ENCODE results near the gene SUPT6H. TPM values are rescaled to one million over a fixed set of nuclear protein-coding genes. Genes with fewer than 3 reads are reported as not detected.

The SUPT6H gene
- polyA plus RNA-seq, 2 of the 4 experiments (the other 2 are of a cell fraction) = 51.4 to 63.8 TPM

DNA sequence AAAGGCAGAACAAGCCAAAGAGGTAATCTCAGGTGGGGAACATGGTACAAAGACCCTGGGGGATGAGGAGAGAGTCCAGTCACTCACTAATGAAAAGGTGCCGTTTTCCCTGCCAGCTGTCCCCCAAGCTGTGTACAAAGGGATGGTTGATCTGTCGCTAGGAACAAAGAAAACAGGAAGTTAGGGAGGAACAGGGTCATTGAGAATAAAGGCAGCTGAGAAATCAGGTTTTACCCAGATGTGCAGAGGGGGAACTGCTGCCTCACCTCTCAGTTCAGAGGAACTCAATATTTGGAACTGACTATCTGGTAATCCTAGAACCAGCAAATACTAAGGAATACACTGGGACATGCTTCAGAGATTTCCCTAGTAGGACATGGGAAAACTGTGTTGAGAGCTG lies 49.5 kb upstream of the SUPT6H start:
- 90% methylated on average over 2 of the region's 2 CpGs for WGBS (ENCODE audit: missing lambda C conversion rate)
- ChIA-PET POLR2A (interaction anchor here (0.6 to 1.3 kb wide), 2 partner anchors 8 to 49 kb away, joined by 3 read pairs; partner anchors contain the start of genes SDF2 and SUPT6H), CTCF (interaction anchor here (0.8 to 3.3 kb wide), 28 partner anchors 9 to 150 kb away, joined by 3 to 20 read pairs (median 5); partner anchors contain the start of genes ALDOC, BLTP2 and PIGS)
- H3K4me1 ChIP-seq = no peaks in the 10 kb centered on the region
- H3K27ac ChIP-seq = no peak overlapping the region
- no peak for TF ChIP-seq HEYL (CRISPR knock-in tag; IDR thresholded peaks at IDR 0.05)
- no peak for TF ChIP-seq FOSB (CRISPR knock-in tag; IDR thresholded peaks at IDR 0.05)
- TF ChIP-seq ZSCAN20 (CRISPR knock-in tag; IDR thresholded peaks at IDR 0.05) = no peak
- TF ChIP-seq FOSL2 (IDR thresholded peaks at IDR 0.05) = no peak
- TF ChIP-seq FOSL2 (CRISPR knock-in tag; IDR thresholded peaks at IDR 0.05) = no peak
- TF ChIP-seq TFCP2L1 (CRISPR knock-in tag; IDR thresholded peaks at IDR 0.05) = no peak
- TF ChIP-seq RCOR1 (IDR thresholded peaks at IDR 0.05; ENCODE audit: low read depth, low read length) = no peak
- no peak for TF ChIP-seq CHD4 (IDR thresholded peaks at IDR 0.05; ENCODE audit: borderline replicate concordance)
- no peak for TF ChIP-seq RNF2 (IDR thresholded peaks at IDR 0.05; ENCODE audit: borderline replicate concordance, low read depth)
- TF ChIP-seq EHMT2 (IDR thresholded peaks at IDR 0.05; ENCODE audit: low read depth) = no peak
- TF ChIP-seq HOXA7 (CRISPR knock-in tag; IDR thresholded peaks at IDR 0.05) = no peak
- no peak for FAIRE-seq
- H3K4me3 ChIP-seq = no peak overlapping the region
- DNase-seq (ENCODE audit: low read depth in 1 of 2, low spot score in 1 of 2) = no peak
- H3K4me2 ChIP-seq = no peak overlapping the region
- ATAC-seq = no peak
- H3K9me3 ChIP-seq = no peaks in the 10 kb centered on the region

DNA sequence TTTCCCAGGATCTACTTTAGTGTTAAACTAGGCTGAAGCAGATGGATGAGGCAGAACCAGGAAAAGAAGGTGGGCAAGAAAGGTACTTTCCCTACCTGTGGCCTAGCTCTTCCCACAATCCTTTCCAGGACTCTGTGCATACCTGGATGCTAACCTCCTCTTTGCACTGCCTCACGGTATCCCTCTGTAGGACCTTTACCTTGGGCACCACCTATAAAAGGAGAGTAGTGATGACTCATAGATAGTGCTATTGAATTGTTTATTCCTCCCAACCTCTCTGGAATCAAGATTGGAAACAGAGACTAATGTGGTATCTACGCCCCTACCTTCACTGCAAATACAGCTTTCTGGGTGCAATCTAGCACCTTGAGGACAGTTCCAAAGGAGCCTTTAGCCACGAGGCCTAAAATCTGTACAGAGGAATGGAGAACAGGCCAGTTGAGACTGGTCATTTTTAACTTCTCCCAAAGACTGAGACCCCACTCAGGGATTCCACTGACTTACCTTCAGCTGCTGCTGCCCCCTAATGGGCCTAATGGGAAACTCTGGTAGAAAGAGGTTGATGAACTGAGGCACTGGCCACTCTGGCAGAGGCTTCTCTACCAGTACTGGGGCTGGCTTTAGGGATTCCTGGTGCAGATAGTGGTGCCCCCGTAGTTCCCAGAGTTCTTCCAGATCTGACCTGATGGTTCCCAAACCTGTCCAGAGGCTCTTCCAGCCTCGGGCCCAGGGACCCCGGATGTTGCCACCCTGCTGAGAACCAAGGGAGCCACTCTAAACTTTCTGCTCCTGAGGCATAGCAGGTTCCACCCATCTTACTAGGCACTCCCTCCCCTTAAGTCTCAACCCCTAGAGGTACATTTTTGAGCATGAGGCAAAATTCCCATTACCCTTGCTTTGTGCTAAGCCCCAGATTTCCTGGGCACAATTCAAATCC lies 48.8 kb upstream of the SUPT6H start:
- TF ChIP-seq RAD21 (conservative IDR thresholded peaks at IDR 0.05 in 1 of 2, IDR thresholded peaks at IDR 0.05 in 1 of 2) = peak; percentile 47 to 58; a peak in 4 of 5 replicates
- no peak for TF ChIP-seq HOXB5 (CRISPR knock-in tag; IDR thresholded peaks at IDR 0.05)
- no peak for TF ChIP-seq SREBF2 (IDR thresholded peaks at IDR 0.05)
- TF ChIP-seq NR3C1 (IDR thresholded peaks at IDR 0.05) = no peak
- TF ChIP-seq EHMT2 (IDR thresholded peaks at IDR 0.05; ENCODE audit: low read depth) = no peak
- TF ChIP-seq CEBPB (IDR thresholded peaks at IDR 0.05) = no peak
- no peak for TF ChIP-seq FOSL2 (IDR thresholded peaks at IDR 0.05)
- TF ChIP-seq FOSL2 (CRISPR knock-in tag; IDR thresholded peaks at IDR 0.05) = peak; percentile 70; the same call in 1 of the 2 replicates
- no peak for TF ChIP-seq BHLHE40 (IDR thresholded peaks at IDR 0.05; ENCODE audit: low read depth, low read length)
- no peak for TF ChIP-seq HOXB13 (CRISPR knock-in tag; IDR thresholded peaks at IDR 0.05; ENCODE audit: low read depth)
- TF ChIP-seq, protein P1, sequence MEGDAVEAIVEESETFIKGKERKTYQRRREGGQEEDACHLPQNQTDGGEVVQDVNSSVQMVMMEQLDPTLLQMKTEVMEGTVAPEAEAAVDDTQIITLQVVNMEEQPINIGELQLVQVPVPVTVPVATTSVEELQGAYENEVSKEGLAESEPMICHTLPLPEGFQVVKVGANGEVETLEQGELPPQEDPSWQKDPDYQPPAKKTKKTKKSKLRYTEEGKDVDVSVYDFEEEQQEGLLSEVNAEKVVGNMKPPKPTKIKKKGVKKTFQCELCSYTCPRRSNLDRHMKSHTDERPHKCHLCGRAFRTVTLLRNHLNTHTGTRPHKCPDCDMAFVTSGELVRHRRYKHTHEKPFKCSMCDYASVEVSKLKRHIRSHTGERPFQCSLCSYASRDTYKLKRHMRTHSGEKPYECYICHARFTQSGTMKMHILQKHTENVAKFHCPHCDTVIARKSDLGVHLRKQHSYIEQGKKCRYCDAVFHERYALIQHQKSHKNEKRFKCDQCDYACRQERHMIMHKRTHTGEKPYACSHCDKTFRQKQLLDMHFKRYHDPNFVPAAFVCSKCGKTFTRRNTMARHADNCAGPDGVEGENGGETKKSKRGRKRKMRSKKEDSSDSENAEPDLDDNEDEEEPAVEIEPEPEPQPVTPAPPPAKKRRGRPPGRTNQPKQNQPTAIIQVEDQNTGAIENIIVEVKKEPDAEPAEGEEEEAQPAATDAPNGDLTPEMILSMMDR (IDR thresholded peaks at IDR 0.05) = peak; percentile 67
- TF ChIP-seq RNF2 (IDR thresholded peaks at IDR 0.05; ENCODE audit: borderline replicate concordance, low read depth) = no peak
- TF ChIP-seq, protein P2, sequence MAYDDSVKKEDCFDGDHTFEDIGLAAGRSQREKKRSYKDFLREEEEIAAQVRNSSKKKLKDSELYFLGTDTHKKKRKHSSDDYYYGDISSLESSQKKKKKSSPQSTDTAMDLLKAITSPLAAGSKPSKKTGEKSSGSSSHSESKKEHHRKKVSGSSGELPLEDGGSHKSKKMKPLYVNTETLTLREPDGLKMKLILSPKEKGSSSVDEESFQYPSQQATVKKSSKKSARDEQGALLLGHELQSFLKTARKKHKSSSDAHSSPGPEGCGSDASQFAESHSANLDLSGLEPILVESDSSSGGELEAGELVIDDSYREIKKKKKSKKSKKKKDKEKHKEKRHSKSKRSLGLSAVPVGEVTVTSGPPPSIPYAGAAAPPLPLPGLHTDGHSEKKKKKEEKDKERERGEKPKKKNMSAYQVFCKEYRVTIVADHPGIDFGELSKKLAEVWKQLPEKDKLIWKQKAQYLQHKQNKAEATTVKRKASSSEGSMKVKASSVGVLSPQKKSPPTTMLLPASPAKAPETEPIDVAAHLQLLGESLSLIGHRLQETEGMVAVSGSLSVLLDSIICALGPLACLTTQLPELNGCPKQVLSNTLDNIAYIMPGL (CRISPR knock-in tag; IDR thresholded peaks at IDR 0.05; ENCODE audit: borderline replicate concordance) = 0 out of 2 replicates have a peak, but pooled peaks have one; percentile 12
- TF ChIP-seq CHD4 (IDR thresholded peaks at IDR 0.05; ENCODE audit: borderline replicate concordance) = no peak
- peak; percentile 62; the same call in 1 of the 2 replicates for TF ChIP-seq TP53 (CRISPR knock-in tag; IDR thresholded peaks at IDR 0.05)
- TF ChIP-seq, protein P3, sequence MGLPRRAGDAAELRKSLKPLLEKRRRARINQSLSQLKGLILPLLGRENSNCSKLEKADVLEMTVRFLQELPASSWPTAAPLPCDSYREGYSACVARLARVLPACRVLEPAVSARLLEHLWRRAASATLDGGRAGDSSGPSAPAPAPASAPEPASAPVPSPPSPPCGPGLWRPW (IDR thresholded peaks at IDR 0.05) = no peak
- TF ChIP-seq ZSCAN20 (CRISPR knock-in tag; IDR thresholded peaks at IDR 0.05) = no peak
- TF ChIP-seq RARB (CRISPR knock-in tag; IDR thresholded peaks at IDR 0.05) = no peak
- no peak for FAIRE-seq

More for the DNA sequence above, 48.8 kb upstream of the SUPT6H start:
- ATAC-seq (peak; percentile 56 to 79; a peak in 3 of 6 replicates), DNase-seq (ENCODE audit: low read depth in 1 of 2, low spot score in 1 of 2) (peak; percentile 39 to 56)
- WGBS (ENCODE audit: missing lambda C conversion rate) = 70% methylated on average over 6 of the region's 6 CpGs
- Histone ChIP-seq H3K4me3 (no peak overlapping the region), H3K9me3 (no peaks in the 10 kb centered on the region), H3K4me2 (no peak overlapping the region), H3K27ac (no peak overlapping the region), H3K4me1 (no peaks in the 10 kb centered on the region)
- POLR2A ChIA-PET = interaction anchor here (0.6 to 1.3 kb wide), 3 partner anchors 7 to 49 kb away, joined by 3 to 4 read pairs (median 3); partner anchors contain the start of genes SDF2 and SUPT6H
- CTCF ChIA-PET = interaction anchor here (0.8 to 3.3 kb wide), 29 partner anchors 8 to 149 kb away, joined by 3 to 20 read pairs (median 5); partner anchors contain the start of genes ALDOC, BLTP2 and PIGS

All from A549 (cell line).